Heart left ventricle (tissue), 16 donors: Measurements from ENCODE around the gene HEMGN. TPM values are rescaled to one million over a fixed set of nuclear protein-coding genes. Genes with fewer than 3 reads are reported as not detected.

ENCODE experiments used
- ATAC-seq, 4 donors: fragments of 200-7000 bp; cut with Tn5 transposase; one replicate each; pipeline ENCODE4 v1.9.1; 2020 to 2022; ENCODE audit warnings: moderate library complexity in 4 of 4, mild to moderate bottlenecking in 3 of 4, moderate number of reproducible peaks in 1 of 4
- DNase-seq, 5 donors: peaks; one replicate each; pipeline ENCODE4 v3.0.0-alpha.2; 2020
- H3K27ac ChIP-seq, 12 donors: fragments of 200-600 bp; sonication (generic) in 4 of 12; one replicate each; pipeline versions ENCODE4 v1.5.0 to v1.8.0; 2016 to 2022; ENCODE audit warnings: mild to moderate bottlenecking in 2 of 12
- H3K27me3 ChIP-seq, 9 donors: fragments of 200-600 bp; sonication (generic) in 2 of 9; one replicate each; pipeline versions ENCODE4 v1.5.1 to v1.8.0; 2016 to 2022; ENCODE audit warnings: mild to moderate bottlenecking in 3 of 9
- H3K36me3 ChIP-seq, 9 donors: fragments of 200-600 bp; sonication (generic) in 2 of 9; one replicate each; pipeline versions ENCODE4 v1.5.0 to v1.8.0; 2018 to 2022; ENCODE audit warnings: mild to moderate bottlenecking in 2 of 9
- H3K4me1 ChIP-seq, 12 donors: fragments of 200-600 bp; sonication (generic) in 4 of 12; one replicate each; pipeline versions ENCODE4 v1.5.0 to v1.8.0; 2016 to 2022; ENCODE audit warnings: mild to moderate bottlenecking in 3 of 12
- H3K4me3 ChIP-seq, 12 donors: fragments of 200-600 bp; sonication (generic) in 4 of 12; one replicate each; pipeline versions ENCODE4 v1.5.0 to v1.8.0; 2017 to 2022; ENCODE audit warnings: mild to moderate bottlenecking in 9 of 12, moderate library complexity in 4 of 12
- H3K9me3 ChIP-seq, 12 donors: fragments of 200-600 bp; sonication (generic) in 4 of 12; one replicate each; pipeline versions ENCODE4 v1.5.0 to v1.8.0; 2016 to 2022; ENCODE audit warnings: mild to moderate bottlenecking in 1 of 12
- CTCF ChIP-seq, 12 donors: fragments of 200-600 bp; sonication (generic) in 4 of 12; IDR thresholded peaks; one replicate each; pipeline versions ENCODE4 v1.5.0 to v1.8.0; 2018 to 2022; ENCODE audit warnings: antibody characterized with exemption in 12 of 12, mild to moderate bottlenecking in 5 of 12
- POLR2A ChIP-seq, 2 donors: fragments of 450-650 bp; IDR thresholded peaks; one replicate each; pipeline ENCODE4 v1.6.1; 2017; ENCODE audit warnings: antibody characterized with exemption in 2 of 2, mild to moderate bottlenecking in 2 of 2, moderate library complexity in 2 of 2
- WGBS, 4 donors: extraction: QIAGEN DNeasy Blood & Tissue Kit in 2 of 4; methylation state at CpG; one replicate each; pipeline versions ENCODE4 v1.1.5 to v1.1.7; 2013 to 2018; 5-methylcytosine and 5-hydroxymethylcytosine counted together
- intact Hi-C, 10 donors: fragments of 100-400 bp; cut with DNase I; formaldehyde crosslinking; loops; one replicate each; pipeline versions ENCODE4 v1.11.1 to v1.14.2; 2022
- polyA plus RNA-seq, 2 donors: library from polyadenylated mRNA; stranded (reverse); fragments of 200-250 nt; gene quantifications; one replicate each; pipeline ENCODE4 v1.2.3, GENCODE V29; 2013
- total RNA-seq, 9 donors: library from RNA; depleted of rRNA in 2 of 9; stranded (reverse); fragments of >200 nt in 2 of 9; fragmentation: NEBNext Ultra II Directional in 3 of 9; extraction: Animal tissue kit (Norgen Biotek cat#: 25700) in 3 of 9; gene quantifications; one replicate each; pipeline versions ENCODE4 v1.1.0 to v1.2.4, GENCODE V29; 2016 to 2023
- donor health status: ischemic (EF 13 %, LVEDD 7.1; RV severe dilation, severe dysfunction).
- donor health status: healthy with polysubstance abuse.
- donor health status: DM: no; HTN: yes; CAD: no.
- donor health status: DM: no; HTN: no; CAD: no.
- donor health status: ischemic (EF 25% LVEDD 6.9; RV normal size, moderate dysfunction).
- donor health status: ischemic (EF 25% LVEDD 5.7; RV mildly dilated, moderate dysfunction).
- donor health status: healthy.
- donor health status: DM: yes; HTN: yes; CAD: no.
- donor health status: ischemic (EF 35%, LVEDD 5.7; RV mildly dilated, moderate dysfunction).
- donor health status: nonischemic (EF 11% LVEDD 7.7; RV severe dilation, severe dysfunction).
- donor health status: DM: yes; HTN: yes; CAD: no.
- donor health status: PGD.
- donor health status: ischemic (EF 29% LVEDD 5.4; RV normal size, mild dysfunction).
- donor health status: nonischemic (EF 23%, LVEDD 6.1; RV moderate dilation, normal function).

Gene HEMGN
- total and polyA plus RNA-seq, 11 donors: 0.23 to 0.40 TPM; not detected in 9

GRCh38 chr9:97925497-97926334, 12.3 kb downstream of the HEMGN start:
- TF ChIP-seq CTCF (IDR thresholded peaks at IDR 0.05): no peak
- TF ChIP-seq POLR2A (IDR thresholded peaks at IDR 0.05): no peak
- intact Hi-C loops: loop anchor here in 6 of 10 donors (2.0 to 10.0 kb wide), 7 partner anchors 52 to 337 kb away; partner anchors contain the start of gene ANP32B (in 2 of the 6)
- Histone ChIP-seq H3K27me3 (peaks cover 0 to 42% (median 0%) of the 10 kb centered on the region in 9 donors), H3K4me1 (peaks cover 0 to 27% (median 14%) of the 10 kb centered on the region in 12 donors), H3K9me3 (no peaks in the 10 kb centered on the region), H3K4me3 (no peak overlapping the region), H3K27ac (no peak overlapping the region), H3K36me3 (no peaks in the 10 kb centered on the region)
- 70 to 78% (median 73%) methylated on average over 5 of the region's 5 CpGs for WGBS, 4 donors
- DNase-seq (no peak), ATAC-seq (no peak)

- ATAC-seq: no peak
- H3K36me3 ChIP-seq: no peaks in the 10 kb centered on the region
- WGBS, 4 donors: 48 to 63% (median 56%) methylated on average over 4 of the region's 4 CpGs
- intact Hi-C loops: loop anchor here in 8 of 10 donors (1.0 to 10.0 kb wide), 10 partner anchors 58 to 338 kb away; partner anchors contain the start of gene ANP32B (in 4 of the 8)
- H3K4me3 ChIP-seq: no peak overlapping the region
- H3K9me3 ChIP-seq: no peaks in the 10 kb centered on the region
- DNase-seq: no peak
- H3K4me1 ChIP-seq: peaks cover 0 to 40% (median 15%) of the 10 kb centered on the region in 12 donors
- TF ChIP-seq POLR2A (IDR thresholded peaks at IDR 0.05): no peak
- no peak for TF ChIP-seq CTCF (IDR thresholded peaks at IDR 0.05)
- H3K27me3 ChIP-seq: peaks cover 0 to 35% (median 0%) of the 10 kb centered on the region in 9 donors
- no peak overlapping the region for H3K27ac ChIP-seq
These were observed 13.6 kb downstream of the HEMGN start for GRCh38 chr9:97924386-97924785.

- H3K27me3 ChIP-seq: peaks cover 0 to 29% (median 0%) of the 10 kb centered on the region in 9 donors
- WGBS, 4 donors: 0 to 1% (median 0%) methylated on average over 8 of the region's 8 CpGs
- no peaks in the 10 kb centered on the region for H3K9me3 ChIP-seq
- DNase-seq: peak; percentile 57 to 84 (median 65)
- H3K36me3 ChIP-seq: no peaks in the 10 kb centered on the region
- intact Hi-C loops: loop anchor here (1.0 to 10.0 kb wide), 16 partner anchors 59 to 340 kb away; partner anchors contain the start of genes ANP32B (in 7 of the 10), TBC1D2 (in 2 of the 10) and NANS (in 1 of the 10)
- peak; percentile 18 to 47 (median 28) for ATAC-seq
- peaks cover 0 to 48% (median 15%) of the 10 kb centered on the region in 12 donors for H3K4me1 ChIP-seq
- H3K27ac ChIP-seq: peak overlapping the region in 9 of 12 donors; percentile 89 to 99 (median 97)
- TF ChIP-seq CTCF (IDR thresholded peaks at IDR 0.05) (peak; percentile 72 to 91 (median 83)), POLR2A (IDR thresholded peaks at IDR 0.05) (no peak)
- H3K4me3 ChIP-seq: peak overlapping the region in 9 of 12 donors; percentile 56 to 76 (median 64)
These were observed 14.4 kb downstream of the HEMGN start for GRCh38 chr9:97923529-97924108.
